Fibroblast of skin of back (primary cell): Measurements from ENCODE around the gene SMARCD1.
"Not testable (repeated sequence)": the region's sequence is repeated elsewhere in the genome, so short reads cannot be mapped to it uniquely, and the experiment has no call there.

Source experiments
- DNase-seq: peaks from one replicate; pipeline ENCODE4 v3.0.0-alpha.2; 2013

The SMARCD1 gene

GRCh38 chr12:50078281-50078680 lies 6.9 kb upstream of the SMARCD1 start:
- DNase-seq, result no peak

- DNase-seq, result no peak
These were observed 5.4 kb upstream of the SMARCD1 start for GRCh38 chr12:50079771-50080170.

GRCh38 chr12:50081096-50081808 lies 3.9 kb upstream of the SMARCD1 start:
- no peak for DNase-seq

- DNase-seq, result no peak
These were observed 2.5 kb upstream of the SMARCD1 start for GRCh38 chr12:50082644-50083043.

- no peak for DNase-seq
These were observed 1.8 kb upstream of the SMARCD1 start for GRCh38 chr12:50083301-50083700.

- DNase-seq, result not testable (repeated sequence)
These were observed 750 bp upstream of the SMARCD1 start for GRCh38 chr12:50084409-50084774.

- no peak for DNase-seq
These were observed 502 bp downstream of the SMARCD1 start for GRCh38 chr12:50085615-50086072.

GRCh38 chr12:50086148-50086547 lies 1.0 kb downstream of the SMARCD1 start:
- no peak for DNase-seq

GRCh38 chr12:50087151-50087550 lies 2.0 kb downstream of the SMARCD1 start:
- DNase-seq, result no peak

GRCh38 chr12:50087995-50088394 lies 2.9 kb downstream of the SMARCD1 start:
- peak; percentile 78 for DNase-seq

- peak; percentile 50 for DNase-seq
These were observed 3.6 kb downstream of the SMARCD1 start for GRCh38 chr12:50088577-50089335.

GRCh38 chr12:50089730-50090129 lies 4.6 kb downstream of the SMARCD1 start:
- DNase-seq, result no peak

- no peak for DNase-seq
These were observed 5.2 kb downstream of the SMARCD1 start for GRCh38 chr12:50090391-50090790.

- no peak for DNase-seq
These were observed 12.8 kb downstream of the SMARCD1 start for GRCh38 chr12:50097952-50098351.

GRCh38 chr12:50099302-50100008 lies 14.3 kb downstream of the SMARCD1 start:
- peak; percentile 64 for DNase-seq

GRCh38 chr12:50100561-50100960 lies 15.4 kb downstream of the SMARCD1 start:
- DNase-seq, result no peak

- peak; percentile 50 for DNase-seq
These were observed 16.5 kb downstream of the SMARCD1 start for GRCh38 chr12:50101663-50102062.

GRCh38 chr12:50102131-50102531 lies 17.0 kb downstream of the SMARCD1 start:
- no peak for DNase-seq

- no peak for DNase-seq
These were observed 17.6 kb downstream of the SMARCD1 start for GRCh38 chr12:50102646-50103309.

GRCh38 chr12:50103351-50103750 lies 18.2 kb downstream of the SMARCD1 start:
- DNase-seq, result no peak

- DNase-seq, result peak; percentile 29
These were observed 18.7 kb downstream of the SMARCD1 start, which contains the start of gene GPD1 for GRCh38 chr12:50103767-50104321. GPD1 (plus strand) TSS chr12:50104008; CDS start chr12:50104051, 43 bp downstream.
